Activated CD4-positive, alpha-beta memory T cell treated with anti-CD3 and anti-CD28 coated beads, Interleukin-2, amount 10 ng/mL, durations not matched to agents 7 days and 5 days (primary cell): ENCODE data around the gene FAR2. TPM values are rescaled to one million over a fixed set of nuclear protein-coding genes. Genes with fewer than 3 reads are reported as not detected.
"Not testable (repeated sequence)": the region's sequence is repeated elsewhere in the genome, so short reads cannot be mapped to it uniquely, and the experiment has no call there.

ENCODE experiments used
- CTCF ChIA-PET: fragments of 350-600 bp; sonication (Branson Sonifier 250); formaldehyde crosslinking; loops from one replicate; lab custom pipeline; 2021; ENCODE audit warnings: antibody characterized with exemption, inconsistent platforms; lab: Charles Lee
- POLR2A ChIA-PET: fragments of 350-600 bp; sonication (Branson Sonifier 250); formaldehyde crosslinking; loops from one replicate; lab custom pipeline; 2021; ENCODE audit warnings: antibody characterized with exemption; lab: Charles Lee
- DNase-seq: peaks from one replicate; pipeline ENCODE4 v3.0.0-alpha.2; 2020
- H3K27ac Mint-ChIP-seq: one replicate; pipeline ENCODE4 v1.8.0; 2021; ENCODE audit warnings: mild to moderate bottlenecking, mixed read lengths
- H3K27me3 Mint-ChIP-seq: one replicate; pipeline ENCODE4 v1.8.0; 2021; ENCODE audit warnings: mixed read lengths
- H3K36me3 Mint-ChIP-seq: one replicate; pipeline ENCODE4 v1.8.0; 2021; ENCODE audit warnings: low read depth, mixed read lengths
- H3K4me1 Mint-ChIP-seq: one replicate; pipeline ENCODE4 v1.8.0; 2021; ENCODE audit warnings: mixed read lengths
- H3K4me3 Mint-ChIP-seq: one replicate; pipeline ENCODE4 v1.8.0; 2021; ENCODE audit warnings: mild to moderate bottlenecking, mixed read lengths
- H3K9me3 Mint-ChIP-seq: one replicate; pipeline ENCODE4 v1.8.0; 2021; ENCODE audit warnings: mixed read lengths
- total RNA-seq, 2 experiments: library from RNA; stranded (reverse); gene quantifications; one replicate each; pipeline ENCODE4 v1.2.3, GENCODE V29; 2021

The FAR2 gene
- total RNA-seq, 2 experiments from 2014 or later = 19.1 to 19.9 TPM

DNA sequence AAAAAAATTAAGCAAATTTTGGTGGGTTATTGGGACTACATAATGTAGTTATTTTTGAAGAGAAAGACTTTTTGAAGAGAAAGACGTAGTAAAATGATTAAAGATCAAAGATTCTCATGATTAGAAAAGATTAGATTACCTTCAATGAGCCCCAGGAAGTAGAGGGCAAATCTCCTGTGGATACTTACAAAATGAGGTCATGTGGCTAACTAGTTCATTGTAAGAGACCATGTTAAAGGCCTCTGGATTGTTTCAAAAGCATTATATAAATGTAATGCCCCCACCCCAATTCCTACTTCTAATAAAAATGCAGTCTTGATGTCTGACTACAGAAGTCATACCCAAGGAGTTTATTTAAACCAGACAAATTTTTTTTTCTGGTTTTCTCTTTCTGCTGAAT, 138.5 kb downstream of the FAR2 start:
- CTCF ChIA-PET = no interaction called here
- no peaks in the 10 kb centered on the region for H3K36me3 Mint-ChIP-seq
- no peak overlapping the region for H3K27ac Mint-ChIP-seq
- H3K4me1 Mint-ChIP-seq = no peaks in the 10 kb centered on the region
- POLR2A ChIA-PET = no interaction called here
- no peak overlapping the region for H3K4me3 Mint-ChIP-seq
- H3K9me3 Mint-ChIP-seq = peaks cover 2% of the 10 kb centered on the region
- no peak for DNase-seq
- H3K27me3 Mint-ChIP-seq = no peaks in the 10 kb centered on the region

- peaks cover 2% of the 10 kb centered on the region for H3K9me3 Mint-ChIP-seq
- no peaks in the 10 kb centered on the region for H3K27me3 Mint-ChIP-seq
- H3K27ac Mint-ChIP-seq = no peak overlapping the region
- no peak for DNase-seq
- no peaks in the 10 kb centered on the region for H3K4me1 Mint-ChIP-seq
- H3K4me3 Mint-ChIP-seq = no peak overlapping the region
- H3K36me3 Mint-ChIP-seq = no peaks in the 10 kb centered on the region
- ChIA-PET CTCF (no interaction called here), POLR2A (no interaction called here)
Observed at GRCh38 chr12:29288031-29288430, 139.0 kb downstream of the FAR2 start.

DNA sequence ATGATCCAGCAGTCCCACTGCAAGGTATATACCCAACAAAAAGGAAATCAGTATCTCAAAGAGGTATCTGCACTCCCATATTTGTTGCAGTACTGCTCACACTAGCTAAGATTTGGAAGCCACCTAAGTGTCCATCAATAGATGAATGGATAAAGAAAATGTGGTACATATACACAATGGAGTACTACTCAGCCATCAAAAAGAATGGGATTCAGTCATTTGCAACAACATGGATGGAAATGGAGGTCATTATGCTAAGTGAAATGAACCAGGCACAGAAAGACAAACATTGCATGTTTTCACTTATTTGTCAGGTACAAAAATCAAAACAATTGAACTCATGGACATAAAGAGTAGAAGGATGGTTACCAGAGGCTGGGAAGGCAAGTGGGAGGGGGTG, 141.4 kb downstream of the FAR2 start:
- H3K4me3 Mint-ChIP-seq, POLR2A ChIA-PET, H3K9me3 Mint-ChIP-seq, CTCF ChIA-PET, H3K36me3 Mint-ChIP-seq, H3K27me3 Mint-ChIP-seq, H3K27ac Mint-ChIP-seq, DNase-seq, H3K4me1 Mint-ChIP-seq: not testable (repeated sequence)

DNA sequence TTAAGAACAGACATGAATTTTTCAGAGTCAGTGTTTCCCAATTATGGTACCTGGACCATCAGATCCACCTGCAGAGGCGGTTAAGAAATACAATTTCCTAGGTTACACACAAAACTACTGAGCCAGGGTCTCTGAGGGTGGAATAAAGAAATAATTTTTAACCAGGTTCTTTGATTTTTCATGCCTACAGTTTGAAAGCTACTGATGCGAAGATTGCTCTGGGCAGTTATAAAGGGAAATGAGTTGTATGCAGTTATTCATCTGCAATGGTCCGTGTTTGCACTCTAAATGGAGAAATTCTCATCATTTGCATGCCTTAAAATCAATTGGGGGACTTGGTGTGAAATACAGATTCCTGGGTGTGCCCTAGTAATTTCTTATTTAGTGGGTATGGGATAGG, 142.1 kb downstream of the FAR2 start:
- H3K36me3 Mint-ChIP-seq = no peaks in the 10 kb centered on the region
- ChIA-PET POLR2A (no interaction called here), CTCF (no interaction called here)
- no peak for DNase-seq
- H3K27ac Mint-ChIP-seq = no peak overlapping the region
- H3K9me3 Mint-ChIP-seq = peaks cover 2% of the 10 kb centered on the region
- no peaks in the 10 kb centered on the region for H3K27me3 Mint-ChIP-seq
- no peak overlapping the region for H3K4me3 Mint-ChIP-seq
- no peaks in the 10 kb centered on the region for H3K4me1 Mint-ChIP-seq

GRCh38 chr12:29299633-29300032, 150.6 kb downstream of the FAR2 start:
- CTCF ChIA-PET = no interaction called here
- no peak overlapping the region for H3K4me3 Mint-ChIP-seq

GRCh38 chr12:29301114-29301513, 152.0 kb downstream of the FAR2 start:
- Mint-ChIP-seq H3K27me3 (no peaks in the 10 kb centered on the region), H3K27ac (no peak overlapping the region), H3K4me1 (no peaks in the 10 kb centered on the region), H3K36me3 (no peaks in the 10 kb centered on the region), H3K4me3 (no peak overlapping the region), H3K9me3 (no peaks in the 10 kb centered on the region)
- ChIA-PET POLR2A (no interaction called here), CTCF (interaction anchor here (0.6 kb wide), 1 partner anchor 727 kb away, joined by 3 read pairs; no protein-coding TSS in a partner anchor)
- DNase-seq = no peak

More at GRCh38 chr12:29299633-29300032, 150.6 kb downstream of the FAR2 start:
- H3K36me3 Mint-ChIP-seq = no peaks in the 10 kb centered on the region
- no peaks in the 10 kb centered on the region for H3K27me3 Mint-ChIP-seq
- H3K4me1 Mint-ChIP-seq = no peaks in the 10 kb centered on the region
- POLR2A ChIA-PET = no interaction called here
- DNase-seq = no peak
- H3K9me3 Mint-ChIP-seq = no peaks in the 10 kb centered on the region
- H3K27ac Mint-ChIP-seq = no peak overlapping the region

- Mint-ChIP-seq H3K36me3 (no peaks in the 10 kb centered on the region), H3K27ac (no peak overlapping the region), H3K4me3 (no peak overlapping the region), H3K9me3 (no peaks in the 10 kb centered on the region), H3K27me3 (no peaks in the 10 kb centered on the region), H3K4me1 (no peaks in the 10 kb centered on the region)
- ChIA-PET CTCF (no interaction called here), POLR2A (no interaction called here)
- no peak for DNase-seq
Observed at GRCh38 chr12:29304388-29304787, 155.3 kb downstream of the FAR2 start.

- POLR2A ChIA-PET = no interaction called here
- no peaks in the 10 kb centered on the region for H3K36me3 Mint-ChIP-seq
- H3K4me3 Mint-ChIP-seq = no peak overlapping the region
- H3K27ac Mint-ChIP-seq = no peak overlapping the region
- H3K27me3 Mint-ChIP-seq = no peaks in the 10 kb centered on the region
- CTCF ChIA-PET = interaction anchor here (1.2 kb wide), 1 partner anchor 11 kb away, joined by 6 read pairs; no protein-coding TSS in a partner anchor
- H3K4me1 Mint-ChIP-seq = no peaks in the 10 kb centered on the region
- no peaks in the 10 kb centered on the region for H3K9me3 Mint-ChIP-seq
- DNase-seq = no peak
Observed at GRCh38 chr12:29306266-29306665, 157.2 kb downstream of the FAR2 start.

DNA sequence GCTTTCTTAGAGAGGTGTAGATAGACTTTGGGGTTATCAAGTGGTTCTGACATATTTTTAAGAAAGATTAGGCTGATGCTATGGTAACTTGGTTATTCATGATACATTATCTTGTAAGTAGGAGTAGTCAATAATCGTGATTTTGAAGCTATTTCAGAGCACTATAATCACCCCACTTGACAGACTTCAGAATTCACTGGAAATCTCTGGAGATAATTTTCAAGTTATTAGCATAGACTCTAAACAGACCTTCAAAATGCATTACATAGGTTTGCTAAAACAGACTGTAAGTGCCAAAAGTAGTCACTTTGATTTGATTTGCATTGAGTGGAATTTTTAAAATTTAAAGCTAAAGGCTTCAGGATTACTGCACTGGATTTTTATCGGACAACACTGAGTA, 157.6 kb downstream of the FAR2 start:
- CTCF ChIA-PET = interaction anchor here (1.2 kb wide), 1 partner anchor 11 kb away, joined by 6 read pairs; no protein-coding TSS in a partner anchor
- no peaks in the 10 kb centered on the region for H3K27me3 Mint-ChIP-seq

GRCh38 chr12:29309320-29309902, 160.3 kb downstream of the FAR2 start:
- H3K9me3 Mint-ChIP-seq = no peaks in the 10 kb centered on the region
- H3K36me3 Mint-ChIP-seq = no peaks in the 10 kb centered on the region
- CTCF ChIA-PET = interaction anchor here (2.3 kb wide), 1 partner anchor 9 kb away, joined by 12 read pairs; no protein-coding TSS in a partner anchor
- H3K4me1 Mint-ChIP-seq = no peaks in the 10 kb centered on the region
- POLR2A ChIA-PET = no interaction called here
- no peak for DNase-seq
- H3K4me3 Mint-ChIP-seq = no peak overlapping the region
- H3K27ac Mint-ChIP-seq = no peak overlapping the region
- H3K27me3 Mint-ChIP-seq = no peaks in the 10 kb centered on the region

More for the DNA sequence above, 157.6 kb downstream of the FAR2 start:
- Mint-ChIP-seq H3K9me3 (no peaks in the 10 kb centered on the region), H3K4me3 (no peak overlapping the region), H3K27ac (no peak overlapping the region), H3K4me1 (no peaks in the 10 kb centered on the region), H3K36me3 (no peaks in the 10 kb centered on the region)
- POLR2A ChIA-PET = no interaction called here
- DNase-seq = no peak

- ChIA-PET CTCF (interaction anchor here (1.4 kb wide), 1 partner anchor 224 kb away, joined by 4 read pairs; no protein-coding TSS in a partner anchor), POLR2A (no interaction called here)
- Mint-ChIP-seq H3K4me3 (no peak overlapping the region), H3K27me3 (no peaks in the 10 kb centered on the region), H3K27ac (no peak overlapping the region), H3K9me3 (no peaks in the 10 kb centered on the region), H3K4me1 (no peaks in the 10 kb centered on the region), H3K36me3 (no peaks in the 10 kb centered on the region)
- DNase-seq = no peak
Observed at GRCh38 chr12:29310899-29311298, 161.8 kb downstream of the FAR2 start.

GRCh38 chr12:29314416-29314815, 165.3 kb downstream of the FAR2 start:
- Mint-ChIP-seq H3K9me3 (no peaks in the 10 kb centered on the region), H3K27ac (no peak overlapping the region), H3K4me1 (peaks cover 11% of the 10 kb centered on the region), H3K4me3 (no peak overlapping the region), H3K27me3 (no peaks in the 10 kb centered on the region), H3K36me3 (no peaks in the 10 kb centered on the region)
- ChIA-PET CTCF (interaction anchor here (0.9 to 2.0 kb wide), 4 partner anchors 9 to 241 kb away, joined by 3 to 6 read pairs (median 4); no protein-coding TSS in a partner anchor), POLR2A (no interaction called here)
- DNase-seq = no peak

DNA sequence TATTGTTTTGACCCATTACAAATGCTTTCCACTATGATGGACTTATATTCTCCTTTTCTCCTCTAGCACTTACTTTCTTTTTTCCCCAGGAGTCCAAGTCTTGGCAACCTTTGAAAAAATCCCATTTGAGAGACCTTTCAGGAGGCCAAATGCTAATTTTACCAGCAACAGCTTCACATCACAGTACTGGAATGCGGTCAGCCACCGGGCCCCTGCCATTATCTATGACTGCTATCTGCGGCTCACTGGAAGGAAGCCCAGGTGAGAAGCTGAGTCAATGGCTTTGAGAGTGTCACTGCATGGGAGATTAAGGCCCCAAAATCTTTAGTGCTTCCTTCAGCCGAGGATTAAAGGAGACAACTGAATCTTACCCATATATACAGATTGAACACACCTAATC, 167.7 kb downstream of the FAR2 start:
- Mint-ChIP-seq H3K9me3 (no peaks in the 10 kb centered on the region), H3K36me3 (peaks cover 5% of the 10 kb centered on the region), H3K4me1 (peaks cover 11% of the 10 kb centered on the region), H3K27me3 (no peaks in the 10 kb centered on the region), H3K4me3 (no peak overlapping the region), H3K27ac (no peak overlapping the region)
- CTCF ChIA-PET = interaction anchor here (0.9 to 2.0 kb wide), 11 partner anchors 10 to 248 kb away, joined by 4 to 29 read pairs (median 6); partner anchors contain the start of gene ERGIC2
- POLR2A ChIA-PET = no interaction called here
- DNase-seq = no peak
